Peyer's patch (tissue), 4 donors: Measurements from ENCODE around the gene KPNA3.
"Not testable (repeated sequence)": the region's sequence is repeated elsewhere in the genome, so short reads cannot be mapped to it uniquely, and the experiment has no call there.

ENCODE experiments used
- CTCF ChIP-seq, 6 experiments: fragments of 450-650 bp in 4 of 6; fragments of 200-600 bp in 2 of 6; sonication (generic) in 1 of 6; IDR thresholded peaks; one replicate each; pipeline ENCODE4 v1.5.1; 2017 to 2019; ENCODE audit warnings: antibody characterized with exemption in 6 of 6, mild to moderate bottlenecking in 3 of 6, moderate library complexity in 1 of 6
- POLR2A ChIP-seq, 2 donors: fragments of 450-650 bp; IDR thresholded peaks; one replicate each; pipeline ENCODE4 v1.5.1; 2017; ENCODE audit warnings: antibody characterized with exemption in 2 of 2, mild to moderate bottlenecking in 2 of 2, moderate library complexity in 2 of 2

DNA sequence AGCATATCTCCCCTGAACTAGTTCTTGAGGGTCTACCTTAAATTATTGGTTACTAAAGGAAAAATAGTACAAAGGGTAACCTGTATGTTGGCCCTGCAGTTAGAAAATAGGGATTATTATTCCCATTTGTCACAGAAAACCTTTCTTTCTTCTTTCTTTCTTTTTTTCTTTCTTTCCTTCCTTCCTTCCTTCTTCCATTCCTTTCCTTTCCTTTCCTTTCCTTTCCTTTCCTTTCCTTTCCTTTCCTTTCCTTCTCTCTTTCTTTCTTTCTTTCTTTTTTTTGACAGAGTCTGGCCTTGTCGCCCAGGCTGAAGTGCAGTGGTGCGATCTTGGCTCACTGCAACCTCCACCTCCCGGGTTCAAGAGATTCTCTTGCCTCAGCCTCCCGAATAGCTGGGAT is 23.6 kb upstream of the KPNA3 start:
- not testable (repeated sequence) for TF ChIP-seq CTCF, POLR2A (IDR thresholded peaks at IDR 0.05)
